Ectodermal cell (in vitro differentiated cells): ENCODE data around the gene MEPCE.

Experiments
- H3K27ac ChIP-seq: 2 replicates; pipeline ENCODE4 v1.7.0; 2013; ENCODE audit warnings: mild to moderate bottlenecking, low read depth, low read length; ENCODE audit not compliant: insufficient read depth, poor library complexity, severe bottlenecking
- H3K27me3 ChIP-seq: 2 replicates; pipeline ENCODE4 v1.7.0; 2013; ENCODE audit warnings: mild to moderate bottlenecking, low read length; ENCODE audit not compliant: insufficient read depth, control insufficient read depth, poor library complexity, severe bottlenecking
- H3K36me3 ChIP-seq: one replicate; pipeline ENCODE4 v1.7.0; 2013; ENCODE audit warnings: low read length; ENCODE audit not compliant: control insufficient read depth, insufficient read depth
- H3K4me1 ChIP-seq: one replicate; pipeline ENCODE4 v1.7.0; 2013; ENCODE audit warnings: low read length; ENCODE audit not compliant: control insufficient read depth, insufficient read depth
- H3K4me3 ChIP-seq: 2 replicates; pipeline ENCODE4 v1.7.0; 2013; ENCODE audit warnings: low read depth, low read length, control low read depth; ENCODE audit not compliant: insufficient read depth
- H3K9me3 ChIP-seq: 2 replicates; pipeline ENCODE4 v1.7.0; 2013; ENCODE audit warnings: mild to moderate bottlenecking, low read length, moderate library complexity; ENCODE audit not compliant: control insufficient read depth
- WGBS, 2 experiments: methylation state at CpG; one replicate each; pipeline ENCODE4 v1.1.7; 2013; ENCODE audit warnings: missing lambda C conversion rate in 2 of 2; 5-methylcytosine and 5-hydroxymethylcytosine counted together

Gene MEPCE

GRCh38 chr7:100472854-100473499 lies 43.3 kb downstream of the MEPCE start:
- no peak overlapping the region for H3K27ac ChIP-seq
- no peaks in the 10 kb centered on the region for H3K9me3 ChIP-seq
- peaks cover 20% of the 10 kb centered on the region for H3K4me1 ChIP-seq
- H3K27me3 ChIP-seq, result no peaks in the 10 kb centered on the region
- H3K36me3 ChIP-seq, result no peaks in the 10 kb centered on the region
- 80 to 85% methylated on average over 14 of the region's 14 CpGs for WGBS, 2 experiments
- no peak overlapping the region for H3K4me3 ChIP-seq

GRCh38 chr7:100475549-100475948 lies 45.9 kb downstream of the MEPCE start:
- WGBS, 2 experiments, result 46 to 47% methylated on average over 8 to 9 of the region's 9 CpGs
- Histone ChIP-seq H3K27me3 (no peaks in the 10 kb centered on the region), H3K4me1 (peaks cover 23% of the 10 kb centered on the region), H3K9me3 (no peaks in the 10 kb centered on the region), H3K27ac (no peak overlapping the region), H3K36me3 (no peaks in the 10 kb centered on the region), H3K4me3 (no peak overlapping the region)

- Histone ChIP-seq H3K27ac (no peak overlapping the region), H3K27me3 (no peaks in the 10 kb centered on the region), H3K9me3 (no peaks in the 10 kb centered on the region), H3K36me3 (no peaks in the 10 kb centered on the region), H3K4me1 (peaks cover 23% of the 10 kb centered on the region), H3K4me3 (no peak overlapping the region)
- WGBS, 2 experiments, result 48 to 54% methylated on average over 5 to 6 of the region's 6 CpGs
These were observed 46.6 kb downstream of the MEPCE start for GRCh38 chr7:100476101-100476780.

- peak overlapping the region; percentile 82 for H3K4me3 ChIP-seq
- no peaks in the 10 kb centered on the region for H3K27me3 ChIP-seq
- H3K9me3 ChIP-seq, result no peaks in the 10 kb centered on the region
- H3K27ac ChIP-seq, result no peak overlapping the region
- H3K4me1 ChIP-seq, result peaks cover 23% of the 10 kb centered on the region
- WGBS, 2 experiments, result 66 to 72% methylated on average over 30 of the region's 30 CpGs
- H3K36me3 ChIP-seq, result no peaks in the 10 kb centered on the region
These were observed 47.6 kb downstream of the MEPCE start for GRCh38 chr7:100476903-100477870.

GRCh38 chr7:100477871-100478267 lies 48.2 kb downstream of the MEPCE start:
- peak overlapping the region; percentile 82 for H3K4me3 ChIP-seq
- no peak overlapping the region for H3K27ac ChIP-seq
- WGBS, 2 experiments, result 29 to 36% methylated on average over 16 of the region's 16 CpGs
- H3K36me3 ChIP-seq, result no peaks in the 10 kb centered on the region
- H3K9me3 ChIP-seq, result no peaks in the 10 kb centered on the region
- H3K4me1 ChIP-seq, result peaks cover 23% of the 10 kb centered on the region
- H3K27me3 ChIP-seq, result peaks cover 4% of the 10 kb centered on the region

- Histone ChIP-seq H3K27me3 (peaks cover 5% of the 10 kb centered on the region), H3K9me3 (no peaks in the 10 kb centered on the region), H3K27ac (peak within 1 kb of the TSS; percentile 36), H3K36me3 (no peaks in the 10 kb centered on the region), H3K4me1 (peaks cover 23% of the 10 kb centered on the region), H3K4me3 (peak within 1 kb of the TSS; percentile 82)
- 0% methylated on average over 27 of the region's 27 CpGs for WGBS, 2 experiments
These were observed 49.5 kb downstream of the MEPCE start, which contains the start of gene TSC22D4 for GRCh38 chr7:100478958-100479660. TSS of gene TSC22D4 (minus strand) at chr7:100479214. CDS start at chr7:100478038, 1,176 bp downstream.

- H3K4me3 ChIP-seq, result no peak overlapping the region
- WGBS, 2 experiments, result 92 to 93% methylated on average over 1 of the region's 1 CpG
- H3K9me3 ChIP-seq, result no peaks in the 10 kb centered on the region
- H3K36me3 ChIP-seq, result no peaks in the 10 kb centered on the region
- peaks cover 26% of the 10 kb centered on the region for H3K4me1 ChIP-seq
- peaks cover 5% of the 10 kb centered on the region for H3K27me3 ChIP-seq
- H3K27ac ChIP-seq, result no peak overlapping the region
These were observed 51.8 kb downstream of the MEPCE start for GRCh38 chr7:100481466-100481865.

GRCh38 chr7:100482728-100483089 lies 53.1 kb downstream of the MEPCE start:
- Histone ChIP-seq H3K36me3 (no peaks in the 10 kb centered on the region), H3K27ac (no peak overlapping the region), H3K9me3 (no peaks in the 10 kb centered on the region), H3K4me3 (peak overlapping the region; percentile 61), H3K4me1 (peaks cover 27% of the 10 kb centered on the region), H3K27me3 (peaks cover 5% of the 10 kb centered on the region)
- 61 to 63% methylated on average over 14 of the region's 14 CpGs for WGBS, 2 experiments

GRCh38 chr7:100483090-100483721 lies 53.6 kb downstream of the MEPCE start:
- H3K27ac ChIP-seq, result no peak overlapping the region
- WGBS, 2 experiments, result 1% methylated on average over 79 of the region's 79 CpGs
- no peaks in the 10 kb centered on the region for H3K36me3 ChIP-seq
- H3K27me3 ChIP-seq, result peaks cover 5% of the 10 kb centered on the region
- H3K4me1 ChIP-seq, result peaks cover 26% of the 10 kb centered on the region
- H3K9me3 ChIP-seq, result no peaks in the 10 kb centered on the region
- peak overlapping the region; percentile 61 for H3K4me3 ChIP-seq
